ENCODE measurements around the gene COL2A1.

GRCh38 chr12:47983541-47984115, 20.6 kb downstream of the COL2A1 start:
- TF ChIP-seq CTCF (IDR thresholded peaks at IDR 0.05; ENCODE audit: extremely low read depth in 1 of 2, insufficient read depth in 1 of 2, low read depth in 1 of 2, low read length in 2 of 2) = no peak
- TF ChIP-seq POLR2A (IDR thresholded peaks at IDR 0.05; ENCODE audit: low read depth, low read length) = no peak
- TF ChIP-seq GATA2 (IDR thresholded peaks at IDR 0.05; ENCODE audit: insufficient read depth, insufficient read length, low read depth, low read length) = no peak
- TF ChIP-seq EZH2 (IDR thresholded peaks at IDR 0.05; ENCODE audit: borderline replicate concordance, low read depth, low read length, severe bottlenecking) = no peak
- TF ChIP-seq MYC (IDR thresholded peaks at IDR 0.05; ENCODE audit: low read depth, low read length) = no peak
- TF ChIP-seq POLR2AphosphoS5 (IDR thresholded peaks at IDR 0.05; ENCODE audit: insufficient read depth, low read depth, low read length) = no peak

All from endothelial cell of umbilical vein (primary cell).